ENCODE results near the gene BSPRY. TPM values are rescaled to one million over a fixed set of nuclear protein-coding genes. Genes with fewer than 3 reads are reported as not detected.

Gene BSPRY
- total and polyA plus RNA-seq, 2 of the 13 experiments (the other 11 are each of a cell fraction or from before 2014, with no cell fraction given) = 0.09 to 0.26 TPM

GRCh38 chr9:113387560-113388230, 38.4 kb downstream of the BSPRY start (continued):
- TF ChIP-seq CEBPZ (IDR thresholded peaks at IDR 0.05; ENCODE audit: low read length) (no peak), ZNF3 (CRISPR knock-in tag; IDR thresholded peaks at IDR 0.05) (no peak), ZBTB42 (CRISPR knock-in tag; IDR thresholded peaks at IDR 0.05) (no peak), PHF8 (CRISPR knock-in tag; IDR thresholded peaks at IDR 0.05) (peak; percentile 53; the same call in 1 of the 2 replicates), ZNF691 (CRISPR knock-in tag; IDR thresholded peaks at IDR 0.05; ENCODE audit: borderline replicate concordance, low read depth) (no peak), NR1H2 (CRISPR knock-in tag; IDR thresholded peaks at IDR 0.05; ENCODE audit: borderline replicate concordance, low read depth) (no peak), SOX6 (IDR thresholded peaks at IDR 0.05) (no peak), SOX6 (CRISPR knock-in tag; IDR thresholded peaks at IDR 0.05) (peak; percentile 88), ZNF207 (IDR thresholded peaks at IDR 0.05; ENCODE audit: borderline replicate concordance) (no peak), ZNF30 (CRISPR knock-in tag; IDR thresholded peaks at IDR 0.05) (no peak), NR3C1 (CRISPR knock-in tag; IDR thresholded peaks at IDR 0.05) (no peak), CREB3 (CRISPR knock-in tag; IDR thresholded peaks at IDR 0.05) (no peak), ZNF780A (CRISPR knock-in tag; IDR thresholded peaks at IDR 0.05) (no peak), ZFYVE20 (CRISPR knock-in tag; IDR thresholded peaks at IDR 0.05; ENCODE audit: borderline replicate concordance, low read depth) (no peak), ZNF543 (CRISPR knock-in tag; IDR thresholded peaks at IDR 0.05) (0 out of 2 replicates have a peak, but pooled peaks have one; percentile 32), ZNF441 (CRISPR knock-in tag; IDR thresholded peaks at IDR 0.05; ENCODE audit: borderline replicate concordance) (peak; percentile 31; the same call in 1 of the 2 replicates), SPEN (CRISPR knock-in tag; IDR thresholded peaks at IDR 0.05; ENCODE audit: low read depth) (peak; percentile 91; the same call in 1 of the 2 replicates), TFDP1 (CRISPR knock-in tag; IDR thresholded peaks at IDR 0.05; ENCODE audit: borderline replicate concordance) (peak; percentile 46; the same call in 1 of the 2 replicates), SALL2 (CRISPR knock-in tag; IDR thresholded peaks at IDR 0.05) (no peak), ZNF747 (CRISPR knock-in tag; IDR thresholded peaks at IDR 0.05; ENCODE audit: borderline replicate concordance) (peak; percentile 78; the same call in 1 of the 2 replicates), MED8 (CRISPR knock-in tag; IDR thresholded peaks at IDR 0.05; ENCODE audit: insufficient replicate concordance) (peak; percentile 41)
